ENCODE data around the gene WDR26.
"Not testable (repeated sequence)": the region's sequence is repeated elsewhere in the genome, so short reads cannot be mapped to it uniquely, and the experiment has no call there.

Gene WDR26

DNA sequence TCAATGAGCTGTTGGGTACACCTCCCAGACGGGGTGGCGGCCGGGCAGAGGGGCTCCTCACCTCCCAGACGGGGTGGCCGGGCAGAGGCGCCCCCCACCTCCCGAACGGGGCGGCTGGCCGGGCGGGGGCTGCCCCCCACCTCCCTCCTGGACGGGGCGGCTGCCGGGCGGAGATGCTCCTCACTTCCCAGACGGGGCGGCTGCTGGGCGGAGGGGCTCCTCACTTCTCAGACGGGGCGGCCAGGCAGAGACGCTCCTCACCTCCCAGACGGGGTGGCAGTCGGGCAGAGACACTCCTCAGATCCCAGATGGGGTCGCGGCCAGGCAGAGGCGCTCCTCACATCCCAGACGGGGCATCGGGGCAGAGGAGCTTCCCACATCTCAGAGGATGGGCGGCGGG lies 84.9 kb downstream of the WDR26 start:
- not testable (repeated sequence) for DNase-seq (ENCODE audit: low read depth in 2 of 2)

DNA sequence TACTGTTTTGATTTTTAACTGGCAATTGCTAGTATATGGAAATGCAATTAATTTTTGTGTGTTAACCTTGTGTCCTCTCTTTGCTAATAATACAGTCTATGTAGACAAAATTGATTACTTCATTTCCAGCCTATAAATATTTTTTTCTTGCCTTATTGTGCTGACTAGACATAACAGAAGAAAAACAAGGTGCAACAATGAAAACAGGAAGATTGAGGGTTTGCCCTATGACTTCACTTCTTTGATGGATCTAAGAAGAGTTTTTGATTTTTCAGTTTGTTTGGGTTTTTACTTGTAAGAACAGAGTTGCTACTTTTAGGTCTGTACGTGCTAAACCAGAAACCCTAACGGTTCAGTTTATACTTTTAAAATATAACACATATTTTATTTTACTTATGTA lies 86.5 kb downstream of the WDR26 start:
- DNase-seq (ENCODE audit: low read depth in 2 of 2): no peak

DNA sequence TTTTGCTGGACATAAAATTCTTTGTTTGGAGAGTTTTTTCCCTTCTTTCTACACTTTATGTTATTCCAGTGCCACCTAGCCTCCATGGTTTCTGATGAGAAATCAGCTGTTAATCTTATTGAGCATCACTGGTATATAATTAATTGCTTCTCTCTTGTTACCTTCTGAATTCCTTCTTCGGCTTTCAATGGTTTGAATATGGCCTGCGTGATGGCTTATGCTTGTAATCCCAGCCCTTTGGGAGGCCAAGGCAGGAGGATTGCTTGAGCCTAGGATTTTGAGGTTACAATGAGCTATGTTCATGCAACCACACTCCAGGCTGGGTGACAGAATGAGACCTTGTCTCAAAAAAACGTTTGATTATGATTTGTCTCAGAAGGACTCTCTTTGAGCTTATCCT lies 90.9 kb downstream of the WDR26 start:
- no peak for DNase-seq (ENCODE audit: low read depth in 2 of 2)

DNA sequence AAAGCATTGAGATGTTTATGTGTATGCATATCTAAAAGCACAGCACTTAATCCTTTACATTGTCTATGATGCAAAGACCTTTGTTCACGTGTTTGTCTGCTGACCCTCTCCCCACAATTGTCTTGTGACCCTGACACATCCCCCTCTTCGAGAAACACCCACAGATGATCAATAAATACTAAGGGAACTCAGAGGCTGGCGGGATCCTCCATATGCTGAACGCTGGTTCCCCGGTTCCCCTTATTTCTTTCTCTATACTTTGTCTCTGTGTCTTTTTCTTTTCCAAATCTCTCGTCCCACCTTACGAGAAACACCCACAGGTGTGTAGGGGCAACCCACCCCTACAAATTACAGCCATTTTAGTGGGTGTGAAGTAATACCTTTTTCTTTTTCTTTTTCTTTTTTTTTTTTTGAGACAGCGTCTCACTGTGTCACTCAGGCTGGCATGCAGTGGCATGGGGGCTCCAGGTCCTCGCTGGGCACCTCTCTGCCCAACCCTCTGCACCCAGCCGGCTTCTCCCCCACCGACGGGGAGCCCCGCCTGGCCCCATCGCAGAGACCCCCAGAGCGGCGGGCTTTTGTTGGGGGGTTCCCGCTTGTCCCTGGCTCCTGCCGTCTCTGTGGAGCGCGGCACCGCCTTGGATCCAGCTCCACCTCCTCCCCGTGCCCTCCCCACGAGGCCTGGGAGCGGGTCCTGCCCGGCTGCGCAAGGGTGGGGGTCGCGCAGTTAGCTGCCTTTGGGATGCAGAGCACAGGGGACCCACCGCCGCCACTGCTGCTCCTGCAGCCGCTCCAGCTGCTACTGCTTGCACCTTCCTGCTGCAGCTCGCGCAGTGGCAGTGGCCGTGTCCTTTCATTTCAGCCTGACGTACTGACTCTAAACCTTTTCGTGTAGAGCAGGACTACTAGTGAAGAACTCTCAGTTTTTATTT lies 93.9 kb downstream of the WDR26 start:
- DNase-seq (ENCODE audit: low read depth in 2 of 2): peak in 1 of 2 donors; percentile 7

DNA sequence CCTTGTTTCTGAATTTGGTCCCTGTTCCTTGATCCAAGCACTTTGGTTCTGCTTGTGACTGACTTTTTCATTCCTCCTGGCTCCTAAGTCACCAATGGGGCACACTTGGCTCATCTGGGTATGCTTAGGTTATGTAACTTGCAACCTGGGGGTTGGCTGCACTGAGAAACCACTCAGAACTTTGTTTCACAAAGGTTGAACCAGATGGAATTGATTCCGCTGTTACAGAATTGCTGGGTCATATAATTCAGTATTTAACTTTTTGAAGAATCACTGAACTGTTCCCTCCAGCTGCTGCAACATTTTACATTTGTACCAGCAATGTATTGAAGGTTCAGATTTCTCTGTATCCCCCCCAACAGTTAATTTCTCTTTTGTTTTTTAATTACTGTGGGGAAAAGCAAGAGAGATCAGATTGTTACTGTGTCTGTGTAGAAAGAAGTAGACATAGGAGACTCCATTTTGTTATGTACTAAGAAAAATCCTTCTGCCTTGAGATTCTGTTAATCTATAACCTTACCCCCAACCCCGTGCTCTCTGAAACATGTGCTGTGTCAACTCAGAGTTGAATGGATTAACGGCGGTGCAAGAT lies 95.1 kb downstream of the WDR26 start:
- DNase-seq (ENCODE audit: low read depth in 2 of 2): no peak

DNA sequence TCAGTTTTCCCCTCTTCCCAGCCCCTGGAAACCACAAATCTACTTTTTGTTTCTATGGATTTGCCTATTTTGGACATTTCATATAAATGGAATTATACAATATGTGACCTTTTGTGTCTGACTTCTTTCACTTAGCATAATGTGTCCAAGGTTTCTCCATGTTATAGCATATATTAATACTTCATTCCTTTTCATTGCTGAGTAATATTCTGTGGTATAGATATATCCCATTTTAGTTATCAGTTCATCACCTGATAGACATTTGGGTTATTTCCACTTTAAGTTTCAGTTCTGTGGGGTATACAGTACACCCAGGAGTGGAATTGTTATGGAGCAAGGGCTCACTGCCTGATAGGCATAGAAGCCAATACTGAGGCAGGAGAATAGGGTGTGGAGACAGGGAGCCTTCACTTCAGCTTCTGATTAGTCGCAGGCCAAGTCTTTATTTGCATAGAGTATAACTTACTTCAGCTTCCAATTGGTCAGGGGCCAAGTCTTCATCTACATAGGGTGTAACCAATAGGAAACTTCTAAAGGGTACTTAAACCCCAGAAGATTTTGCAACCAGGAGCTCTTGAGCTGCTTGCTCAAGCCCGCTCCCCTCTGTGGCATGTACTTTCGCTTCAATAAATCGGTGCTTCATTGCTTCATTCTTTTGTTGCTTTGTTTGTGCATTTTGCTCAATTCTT lies 96.3 kb downstream of the WDR26 start:
- DNase-seq (ENCODE audit: low read depth in 2 of 2): no peak
